ENCODE results near the gene HNRNPA1. TPM values are rescaled to one million over a fixed set of nuclear protein-coding genes. Genes with fewer than 3 reads are reported as not detected.
"Not testable (repeated sequence)": the region's sequence is repeated elsewhere in the genome, so short reads cannot be mapped to it uniquely, and the experiment has no call there.

Gene HNRNPA1
- 655 TPM for total RNA-seq
- long read RNA-seq, full-length matches to known transcripts = 3,069 of 3,303 reads
- long read RNA-seq, partial matches to known transcripts = 127 of 3,303 reads
- long read RNA-seq, other reads (novel, unspliced or antisense) = 107 of 3,303 reads

- peak; percentile 91 for DNase-seq (ENCODE audit: low spot score)
Measured at GRCh38 chr12:54280468-54281260, at the start of gene HNRNPA1. HNRNPA1 (plus strand) TSS chr12:54280726; CDS start chr12:54280808, 82 bp downstream.

GRCh38 chr12:54231269-54231668, 49.3 kb upstream of the HNRNPA1 start:
- not testable (repeated sequence) for DNase-seq (ENCODE audit: low spot score)

DNA sequence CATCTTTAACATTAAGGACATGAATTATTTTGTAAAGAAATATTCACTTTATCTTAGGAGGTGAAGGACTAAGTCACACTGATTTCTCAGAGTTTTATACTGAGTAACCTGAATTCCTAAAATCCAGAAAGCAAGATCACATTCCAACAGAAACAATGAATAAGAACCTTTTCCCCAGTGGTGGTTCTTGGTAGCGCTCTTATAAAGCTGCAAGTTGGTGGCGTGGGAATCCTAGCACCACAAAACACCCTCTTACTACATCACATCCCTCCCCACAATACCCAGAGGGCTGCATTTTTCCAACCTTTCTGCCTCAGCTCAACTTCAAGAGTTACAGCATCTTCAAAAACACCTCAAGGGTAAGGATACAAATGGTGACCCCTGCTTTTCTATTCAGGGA, 47.7 kb upstream of the HNRNPA1 start:
- no peak for DNase-seq (ENCODE audit: low spot score)

DNA sequence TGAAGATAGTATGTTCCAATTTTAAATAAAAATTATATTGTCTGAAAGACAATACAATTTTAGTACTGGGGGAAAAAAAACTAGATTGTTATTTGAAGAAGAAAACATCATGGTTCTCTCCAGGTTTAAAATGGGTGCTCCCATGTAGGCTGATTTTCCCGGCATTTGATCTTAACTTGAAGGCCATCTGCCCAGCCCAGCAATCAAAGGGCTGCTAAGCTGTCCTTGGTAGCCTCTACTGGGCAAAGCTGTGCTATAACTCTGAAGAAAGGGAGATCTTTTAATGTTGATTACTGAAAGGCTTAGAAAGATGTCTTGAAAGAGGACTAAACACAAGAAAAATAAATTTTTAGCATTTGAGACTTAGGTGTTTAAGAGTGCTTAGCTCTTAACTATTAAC, 42.0 kb upstream of the HNRNPA1 start:
- DNase-seq (ENCODE audit: low spot score) = no peak

- DNase-seq (ENCODE audit: low spot score) = no peak
Measured at GRCh38 chr12:54239620-54240019, 40.9 kb upstream of the HNRNPA1 start.

DNA sequence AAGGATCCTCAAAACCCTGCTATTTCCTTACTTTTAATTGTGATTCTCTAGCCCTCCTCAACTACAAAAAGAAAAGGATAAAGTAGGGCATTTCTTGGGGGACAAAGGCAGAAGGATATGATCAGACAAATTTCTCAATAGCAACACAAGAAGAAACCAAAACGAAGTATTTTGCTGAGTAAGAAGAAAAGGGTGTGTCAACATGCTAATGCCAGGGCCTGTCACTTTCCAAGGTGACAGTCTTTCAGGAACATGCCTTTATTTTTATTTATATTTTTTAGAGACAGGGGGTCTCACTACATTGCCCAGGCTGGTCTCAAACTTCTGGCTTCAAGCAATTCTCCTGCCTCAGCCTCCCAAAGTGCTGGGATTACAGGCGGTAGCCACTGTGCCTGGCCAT, 40.4 kb upstream of the HNRNPA1 start:
- DNase-seq (ENCODE audit: low spot score) = no peak

DNA sequence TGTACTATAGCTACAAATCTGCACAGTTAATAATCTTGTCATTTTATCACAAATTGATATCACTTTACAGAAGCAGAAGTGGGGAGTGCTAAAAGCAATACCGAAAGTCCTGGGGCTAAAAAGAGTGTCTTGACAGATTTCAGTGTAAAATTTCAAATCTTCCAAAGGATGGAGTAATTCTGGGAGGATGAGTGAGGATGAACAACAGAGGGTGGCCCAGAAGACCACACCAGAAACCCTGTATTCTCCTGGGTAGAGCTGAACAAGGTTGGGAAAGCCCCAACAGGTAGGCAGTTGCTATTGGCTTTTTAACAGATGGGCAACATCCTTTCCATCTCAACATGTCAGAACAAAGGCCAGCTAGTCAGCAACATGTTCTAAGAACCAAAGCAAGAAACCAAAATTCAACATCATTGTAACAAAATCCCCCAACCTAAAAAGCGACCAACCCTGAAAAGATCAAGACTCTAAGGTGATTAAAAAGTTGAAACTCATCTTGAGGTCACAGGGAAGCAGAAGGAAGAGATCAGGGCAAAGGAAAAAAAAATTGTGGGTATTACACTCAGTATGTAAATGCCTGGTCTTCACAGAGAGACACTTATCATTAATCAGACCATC, 39.4 kb upstream of the HNRNPA1 start:
- no peak for DNase-seq (ENCODE audit: low spot score)

DNA sequence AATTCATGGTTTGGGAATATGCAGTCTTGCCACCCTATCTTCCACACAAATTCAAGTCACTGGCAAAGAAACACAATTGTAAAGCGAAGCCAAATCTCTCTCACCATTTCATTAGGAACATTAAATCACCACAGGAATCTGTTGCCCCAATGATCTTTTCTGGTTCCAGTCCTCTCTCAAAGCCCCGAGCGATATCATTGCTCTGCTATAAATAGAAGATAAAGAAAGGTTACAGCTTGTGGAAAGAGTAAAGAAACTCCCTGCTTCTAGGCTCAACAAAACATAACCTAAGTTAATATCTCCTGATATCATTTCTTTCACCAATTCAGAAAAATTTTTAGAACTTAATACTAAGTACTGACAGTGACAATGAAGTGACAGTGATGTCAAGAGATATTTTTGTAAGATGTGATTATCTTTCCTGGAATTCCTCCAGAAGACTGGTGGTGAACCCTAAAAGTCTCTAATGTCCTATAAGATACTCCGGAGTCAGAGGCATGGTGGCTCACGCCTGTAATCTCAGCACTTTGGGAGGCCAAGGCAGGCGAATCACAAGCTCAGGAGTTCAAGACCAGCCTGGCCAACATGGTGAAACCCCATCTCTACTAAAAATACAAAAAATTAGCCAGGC, 34.4 kb upstream of the HNRNPA1 start:
- no peak for DNase-seq (ENCODE audit: low spot score)

- DNase-seq (ENCODE audit: low spot score) = no peak
Measured at GRCh38 chr12:54249489-54249888, 31.0 kb upstream of the HNRNPA1 start.

GRCh38 chr12:54251667-54252284, 28.8 kb upstream of the HNRNPA1 start:
- DNase-seq (ENCODE audit: low spot score) = no peak

DNA sequence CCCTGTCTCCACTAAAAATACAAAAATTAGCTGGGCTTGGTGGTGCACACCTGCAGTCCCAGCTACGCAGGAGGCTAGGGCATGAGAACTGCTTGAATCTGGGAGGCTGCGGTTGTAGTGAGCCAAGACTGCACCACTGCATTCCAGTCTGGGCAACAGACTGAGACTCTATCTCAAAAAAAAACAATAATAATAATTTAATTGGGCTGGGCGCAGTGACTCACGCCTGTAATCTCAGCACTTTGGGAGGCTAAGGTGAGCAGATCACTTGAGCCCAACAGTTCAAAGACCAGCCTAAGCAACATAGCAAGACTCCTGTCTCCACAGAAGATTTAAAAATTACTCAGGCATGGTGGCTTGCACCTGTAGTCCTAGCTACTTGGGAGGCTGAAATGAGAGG, 27.3 kb upstream of the HNRNPA1 start:
- DNase-seq (ENCODE audit: low spot score) = no peak

DNA sequence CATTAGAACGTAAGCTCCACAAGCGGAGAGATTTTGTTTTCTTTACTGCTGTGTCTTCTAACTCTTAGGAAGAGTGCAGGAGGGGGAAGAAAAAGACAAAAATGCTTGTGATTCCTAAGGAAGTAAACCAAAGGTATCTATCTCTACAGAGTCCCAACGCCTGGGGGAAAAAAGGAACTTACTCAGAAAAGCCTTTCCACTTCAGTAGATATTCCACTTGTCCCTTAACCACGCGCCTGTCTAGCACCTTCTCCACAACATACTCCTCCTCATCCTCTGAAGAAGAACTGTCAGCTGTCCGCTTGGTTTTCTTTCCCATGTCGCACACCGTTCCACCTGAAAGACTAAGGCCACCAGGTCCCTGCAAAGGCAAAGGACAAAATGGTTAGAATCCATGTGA, 23.2 kb upstream of the HNRNPA1 start:
- DNase-seq (ENCODE audit: low spot score) = no peak

GRCh38 chr12:54258201-54258681, 22.3 kb upstream of the HNRNPA1 start:
- DNase-seq (ENCODE audit: low spot score) = no peak

DNA sequence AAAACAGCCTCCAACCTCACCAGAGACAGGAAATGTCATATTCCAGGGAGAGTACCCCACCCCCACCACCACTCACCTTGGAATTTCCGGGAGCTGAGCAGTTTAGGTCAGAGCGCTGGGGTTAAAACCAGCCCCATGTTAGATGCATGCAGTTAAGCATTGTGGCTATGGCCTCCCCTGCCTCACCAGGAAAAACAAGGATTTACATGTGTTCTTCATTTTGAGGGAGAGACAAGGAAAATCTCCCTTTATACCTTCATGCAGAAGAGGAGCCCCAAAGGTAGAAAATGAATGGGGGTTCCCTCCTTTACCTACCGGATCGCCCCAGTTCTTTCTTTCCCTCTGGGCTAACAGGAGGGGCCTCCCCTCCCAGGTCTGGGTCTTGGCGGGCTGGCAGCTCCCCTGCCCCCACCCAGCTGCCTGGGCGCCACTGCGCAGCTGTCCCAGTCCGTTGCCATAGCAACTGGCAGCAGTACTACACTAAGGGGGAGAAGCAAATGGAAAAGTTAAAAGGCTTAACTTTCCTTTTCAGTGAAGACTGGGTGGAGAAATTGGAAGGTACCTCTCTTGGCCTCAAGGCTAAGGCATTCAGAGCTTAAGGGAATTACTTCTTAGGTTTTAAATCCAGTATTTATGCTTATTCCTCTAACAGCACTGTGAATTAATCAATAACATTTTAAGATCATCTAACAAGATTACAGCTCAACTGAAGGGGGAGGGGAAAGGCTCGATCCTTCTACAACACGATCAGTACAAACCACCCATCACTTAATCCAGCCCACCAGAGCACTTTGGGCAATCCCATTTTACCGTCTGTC, 21.1 kb upstream of the HNRNPA1 start:
- DNase-seq (ENCODE audit: low spot score) = no peak

- no peak for DNase-seq (ENCODE audit: low spot score)
Measured at GRCh38 chr12:54261815-54262402, 18.6 kb upstream of the HNRNPA1 start.

DNA sequence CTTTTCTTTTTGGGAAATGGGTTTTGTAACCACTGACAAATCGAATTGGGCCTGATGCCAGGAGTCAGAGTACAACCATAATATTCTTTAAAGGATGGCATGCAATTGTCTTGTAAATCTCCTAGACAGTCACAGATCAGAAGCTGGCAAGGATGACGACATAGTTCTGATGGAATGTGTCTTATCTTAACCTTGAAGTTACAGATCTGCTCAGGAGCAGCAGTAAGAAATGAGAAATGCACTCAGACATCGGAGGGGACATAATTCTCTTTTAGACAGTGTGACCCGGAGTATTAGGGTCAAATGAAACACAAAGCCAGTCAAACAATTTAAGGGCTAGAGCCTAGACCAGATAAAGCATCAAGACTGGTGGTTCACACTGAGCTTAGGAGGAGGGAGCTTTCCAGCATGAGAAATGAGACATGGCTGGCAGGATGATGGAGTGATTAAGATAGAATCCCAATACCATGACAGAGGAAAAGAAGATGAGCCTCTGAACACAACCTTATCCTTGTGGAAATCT, 18.1 kb upstream of the HNRNPA1 start:
- DNase-seq (ENCODE audit: low spot score) = no peak

GRCh38 chr12:54265364-54265812, 15.1 kb upstream of the HNRNPA1 start:
- no peak for DNase-seq (ENCODE audit: low spot score)

- DNase-seq (ENCODE audit: low spot score) = no peak
Measured at GRCh38 chr12:54266852-54267251, 13.7 kb upstream of the HNRNPA1 start.

GRCh38 chr12:54270345-54270744, 10.2 kb upstream of the HNRNPA1 start:
- no peak for DNase-seq (ENCODE audit: low spot score)

DNA sequence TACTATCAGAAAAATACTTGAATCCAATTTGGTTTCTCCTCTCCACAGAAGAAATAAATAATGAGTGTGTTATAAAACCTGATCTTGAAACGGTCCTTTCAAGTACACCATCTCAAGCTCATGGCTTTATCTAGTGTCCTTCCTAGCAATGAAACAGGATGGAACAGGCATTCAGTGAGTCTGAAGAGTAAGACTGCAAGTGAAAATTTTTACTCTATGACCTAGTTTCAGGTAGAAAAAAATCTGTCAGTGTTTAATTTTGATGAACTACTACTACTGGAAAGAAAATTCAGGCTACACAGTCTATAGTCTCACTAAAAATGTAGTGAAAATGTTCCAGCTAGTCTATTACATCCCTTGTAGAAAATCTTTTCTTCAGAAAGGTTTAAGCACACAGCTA, 8.3 kb upstream of the HNRNPA1 start:
- no peak for DNase-seq (ENCODE audit: low spot score)
